ENCODE measurements around the gene MCM7.

The MCM7 gene

GRCh38 chr7:100093054-100093453, 8.1 kb downstream of the MCM7 start:
- no peak for DNase-seq

GRCh38 chr7:100091411-100092181, 9.6 kb downstream of the MCM7 start:
- no peak for DNase-seq

- no peak for DNase-seq
Observed at GRCh38 chr7:100090527-100091410, 10.4 kb downstream of the MCM7 start.

GRCh38 chr7:100089458-100090196, 11.6 kb downstream of the MCM7 start:
- no peak for DNase-seq

GRCh38 chr7:100088621-100089457, 12.4 kb downstream of the MCM7 start, which contains the start of gene COPS6:
Gene COPS6, plus strand, starts transcription at chr7:100088969. Its CDS starts 22 bp downstream, at chr7:100088991.
- peak; percentile 50 for DNase-seq

GRCh38 chr7:100088095-100088620, 13.0 kb downstream of the MCM7 start:
- no peak for DNase-seq

- DNase-seq: peak; percentile 82
Observed at GRCh38 chr7:100087055-100087750, 14.0 kb downstream of the MCM7 start.

GRCh38 chr7:100085515-100085914, 15.7 kb downstream of the MCM7 start:
- no peak for DNase-seq

GRCh38 chr7:100082978-100083377, 18.2 kb downstream of the MCM7 start:
- DNase-seq: no peak

GRCh38 chr7:100081535-100082102, 19.6 kb downstream of the MCM7 start, which contains the start of gene ZNF3:
Gene ZNF3, minus strand, starts transcription at chr7:100081723. Its CDS starts 4,366 bp downstream, at chr7:100077357.
- DNase-seq: peak; percentile 94

- DNase-seq: peak; percentile 33
Observed at GRCh38 chr7:100080907-100081534, 20.2 kb downstream of the MCM7 start.

- no peak for DNase-seq
Observed at GRCh38 chr7:100079024-100079560, 22.1 kb downstream of the MCM7 start.

- no peak for DNase-seq
Observed at GRCh38 chr7:100077205-100077604, 24.0 kb downstream of the MCM7 start.

- no peak for DNase-seq
Observed at GRCh38 chr7:100075418-100075817, 25.8 kb downstream of the MCM7 start.

- DNase-seq: no peak
Observed at GRCh38 chr7:100074841-100075240, 26.4 kb downstream of the MCM7 start.

GRCh38 chr7:100072462-100072861, 28.7 kb downstream of the MCM7 start:
- DNase-seq: no peak

GRCh38 chr7:100071018-100071723, 30.0 kb downstream of the MCM7 start:
- DNase-seq: no peak

- DNase-seq: no peak
Observed at GRCh38 chr7:100069991-100070390, 31.2 kb downstream of the MCM7 start.

GRCh38 chr7:100066953-100067352, 34.2 kb downstream of the MCM7 start:
- DNase-seq: no peak
